ENCODE data around the gene RAB40C.

- TF ChIP-seq SIN3A (IDR thresholded peaks at IDR 0.05; ENCODE audit: borderline replicate concordance, insufficient read depth, low read depth, low read length), result no peak
- TF ChIP-seq CTCF (IDR thresholded peaks at IDR 0.05), result no peak
- no peak for TF ChIP-seq POLR2AphosphoS5 (IDR thresholded peaks at IDR 0.05; ENCODE audit: low read depth, low read length)
- TF ChIP-seq TCF7L2 (IDR thresholded peaks at IDR 0.05; ENCODE audit: low read depth, low read length), result no peak
These were observed 36.3 kb downstream of the RAB40C start for GRCh38 chr16:625977-626765.
